HCT116 (cell line): ENCODE measurements around the gene CARNS1.

Experiments
- CEBPB ChIP-seq: IDR thresholded peaks from 2 replicates; pipeline ENCODE4 v1.6.1; 2012; ENCODE audit warnings: low read depth
- POLR2A ChIP-seq: IDR thresholded peaks from 2 replicates; pipeline ENCODE4 v1.7.0; 2011; ENCODE audit warnings: borderline replicate concordance; ENCODE audit not compliant: insufficient read depth, insufficient read length; ENCODE audit errors: extremely low read depth
- TCF7L2 ChIP-seq: IDR thresholded peaks from 2 replicates; pipeline ENCODE4 v1.7.0; 2011; ENCODE audit warnings: borderline replicate concordance, inconsistent platforms; ENCODE audit not compliant: insufficient read depth, insufficient read length; ENCODE audit errors: extremely low read depth
- ZNF274 ChIP-seq: fragments of 200-500 bp; sonication (Bioruptor generic); IDR thresholded peaks from 2 replicates; pipeline ENCODE4 v1.6.1; 2014; ENCODE audit warnings: mild to moderate bottlenecking, low read depth, low read length, inconsistent platforms
- TF ChIP-seq, protein P1 (sequence below), 3 experiments: fragments of 200-600 bp in 1 of 3; sonication (generic) in 1 of 3; IDR thresholded peaks in 2 of 3; conservative IDR thresholded peaks in 1 of 3; 2 replicates each; pipeline ENCODE4 v1.5.1; 2012 to 2017; ENCODE audit warnings: low read depth in 2 of 3, low read length in 2 of 3, antibody characterized with exemption in 1 of 3, borderline replicate concordance in 1 of 3, control low read depth in 1 of 3, mild to moderate bottlenecking in 1 of 3, mixed read lengths in 1 of 3, mixed run types in 1 of 3, moderate library complexity in 1 of 3; ENCODE audit not compliant: insufficient read depth in 1 of 3

DNA sequence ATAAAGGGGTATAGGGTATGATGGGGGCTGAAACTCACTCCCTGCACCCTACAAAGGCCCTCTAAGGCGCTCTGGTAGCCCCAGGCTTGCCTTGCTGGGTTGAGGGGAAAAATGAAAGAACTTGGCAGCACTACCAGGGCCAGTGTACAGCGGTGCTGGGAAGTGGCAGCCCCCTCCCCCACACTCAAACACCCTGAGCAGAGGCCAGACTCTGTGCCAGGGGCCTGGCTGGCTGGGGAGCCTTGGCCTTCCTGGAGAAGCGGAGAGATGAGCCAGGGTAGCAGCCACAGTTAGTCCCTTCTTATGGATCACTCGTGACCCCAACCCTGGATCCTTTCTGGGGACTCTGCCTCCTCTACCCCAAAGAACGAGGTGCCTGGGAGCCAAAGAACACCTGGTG, 50.9 kb downstream of the CARNS1 start:
- TF ChIP-seq CEBPB = no peak
- no peak for TF ChIP-seq POLR2A
- no peak for TF ChIP-seq ZNF274
- TF ChIP-seq, protein P1, sequence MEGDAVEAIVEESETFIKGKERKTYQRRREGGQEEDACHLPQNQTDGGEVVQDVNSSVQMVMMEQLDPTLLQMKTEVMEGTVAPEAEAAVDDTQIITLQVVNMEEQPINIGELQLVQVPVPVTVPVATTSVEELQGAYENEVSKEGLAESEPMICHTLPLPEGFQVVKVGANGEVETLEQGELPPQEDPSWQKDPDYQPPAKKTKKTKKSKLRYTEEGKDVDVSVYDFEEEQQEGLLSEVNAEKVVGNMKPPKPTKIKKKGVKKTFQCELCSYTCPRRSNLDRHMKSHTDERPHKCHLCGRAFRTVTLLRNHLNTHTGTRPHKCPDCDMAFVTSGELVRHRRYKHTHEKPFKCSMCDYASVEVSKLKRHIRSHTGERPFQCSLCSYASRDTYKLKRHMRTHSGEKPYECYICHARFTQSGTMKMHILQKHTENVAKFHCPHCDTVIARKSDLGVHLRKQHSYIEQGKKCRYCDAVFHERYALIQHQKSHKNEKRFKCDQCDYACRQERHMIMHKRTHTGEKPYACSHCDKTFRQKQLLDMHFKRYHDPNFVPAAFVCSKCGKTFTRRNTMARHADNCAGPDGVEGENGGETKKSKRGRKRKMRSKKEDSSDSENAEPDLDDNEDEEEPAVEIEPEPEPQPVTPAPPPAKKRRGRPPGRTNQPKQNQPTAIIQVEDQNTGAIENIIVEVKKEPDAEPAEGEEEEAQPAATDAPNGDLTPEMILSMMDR (IDR thresholded peaks at IDR 0.05 in 2 of 3, conservative IDR thresholded peaks at IDR 0.05 in 1 of 3; ENCODE audit: borderline replicate concordance in 1 of 3, insufficient read depth in 1 of 3, low read depth in 2 of 3, low read length in 2 of 3) = no peak
- TF ChIP-seq TCF7L2 = no peak
